WTC11 (cell line): ENCODE measurements around the gene FGF3. TPM values are rescaled to one million over a fixed set of nuclear protein-coding genes. Genes with fewer than 3 reads are reported as not detected.

Experiments
- JAZF1 ChIP-seq: fragments of 250-450 bp; sonication (Bioruptor Pico); IDR thresholded peaks from 2 replicates; pipeline ENCODE4 v1.9.0; 2021; ENCODE audit warnings: moderate library complexity, mild to moderate bottlenecking, inconsistent platforms
- MLX ChIP-seq: sonication (generic); formaldehyde crosslinking; IDR thresholded peaks from 2 replicates; pipeline ENCODE4 v1.8.1; 2023; ENCODE audit warnings: mild to moderate bottlenecking, missing genetic modification reagents, moderate library complexity
- MYBL2 ChIP-seq: sonication (generic); formaldehyde crosslinking; IDR thresholded peaks from 2 replicates; pipeline ENCODE4 v1.8.1; 2023; ENCODE audit warnings: mild to moderate bottlenecking, moderate library complexity, missing genetic modification reagents
- NFATC4 ChIP-seq: fragments of 250-450 bp; sonication (Bioruptor Pico); IDR thresholded peaks from 2 replicates; pipeline ENCODE4 v1.9.0; 2021; ENCODE audit warnings: mild to moderate bottlenecking
- NFE2L1 ChIP-seq: sonication (generic); formaldehyde crosslinking; IDR thresholded peaks from 2 replicates; pipeline ENCODE4 v1.8.1; 2023; ENCODE audit warnings: missing genetic modification reagents
- SMAD4 ChIP-seq: sonication (generic); formaldehyde crosslinking; IDR thresholded peaks from 2 replicates; pipeline ENCODE4 v1.8.0; 2022; ENCODE audit warnings: mild to moderate bottlenecking, missing genetic modification reagents
- USF1 ChIP-seq: sonication (generic); formaldehyde crosslinking; IDR thresholded peaks from 2 replicates; pipeline ENCODE4 v1.8.0; 2022; ENCODE audit warnings: mild to moderate bottlenecking, missing genetic modification reagents
- ZNF263 ChIP-seq: sonication (generic); formaldehyde crosslinking; IDR thresholded peaks from 2 replicates; pipeline ENCODE4 v1.8.1; 2022; ENCODE audit warnings: low read depth, mild to moderate bottlenecking, moderate library complexity, missing genetic modification reagents
- total RNA-seq: library from RNA; stranded (reverse); gene quantifications from 3 replicates; pipeline ENCODE4 v1.2.3, GENCODE V29; 2021
- TF ChIP-seq, protein P1 (sequence below): sonication (generic); formaldehyde crosslinking; IDR thresholded peaks from 2 replicates; pipeline ENCODE4 v1.8.1; 2022; ENCODE audit warnings: low read depth, missing genetic modification reagents, borderline replicate concordance
- TF ChIP-seq, protein P2 (sequence below): fragments of 200-600 bp; IDR thresholded peaks from 2 replicates; pipeline ENCODE4 v1.8.0; 2022; ENCODE audit warnings: antibody characterized with exemption

The FGF3 gene
- total RNA-seq, 1 experiment from 2014 or later, result not detected

- TF ChIP-seq, protein P1, sequence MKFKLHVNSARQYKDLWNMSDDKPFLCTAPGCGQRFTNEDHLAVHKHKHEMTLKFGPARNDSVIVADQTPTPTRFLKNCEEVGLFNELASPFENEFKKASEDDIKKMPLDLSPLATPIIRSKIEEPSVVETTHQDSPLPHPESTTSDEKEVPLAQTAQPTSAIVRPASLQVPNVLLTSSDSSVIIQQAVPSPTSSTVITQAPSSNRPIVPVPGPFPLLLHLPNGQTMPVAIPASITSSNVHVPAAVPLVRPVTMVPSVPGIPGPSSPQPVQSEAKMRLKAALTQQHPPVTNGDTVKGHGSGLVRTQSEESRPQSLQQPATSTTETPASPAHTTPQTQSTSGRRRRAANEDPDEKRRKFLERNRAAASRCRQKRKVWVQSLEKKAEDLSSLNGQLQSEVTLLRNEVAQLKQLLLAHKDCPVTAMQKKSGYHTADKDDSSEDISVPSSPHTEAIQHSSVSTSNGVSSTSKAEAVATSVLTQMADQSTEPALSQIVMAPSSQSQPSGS (CRISPR knock-in tag), result no peak
- TF ChIP-seq MYBL2 (CRISPR knock-in tag) (no peak), ZNF263 (CRISPR knock-in tag) (no peak), NFATC4 (CRISPR knock-in tag) (no peak), NFE2L1 (no peak), SMAD4 (CRISPR knock-in tag) (no peak), USF1 (CRISPR knock-in tag) (no peak), MLX (CRISPR knock-in tag) (no peak), JAZF1 (CRISPR knock-in tag) (no peak)
- TF ChIP-seq, protein P2, sequence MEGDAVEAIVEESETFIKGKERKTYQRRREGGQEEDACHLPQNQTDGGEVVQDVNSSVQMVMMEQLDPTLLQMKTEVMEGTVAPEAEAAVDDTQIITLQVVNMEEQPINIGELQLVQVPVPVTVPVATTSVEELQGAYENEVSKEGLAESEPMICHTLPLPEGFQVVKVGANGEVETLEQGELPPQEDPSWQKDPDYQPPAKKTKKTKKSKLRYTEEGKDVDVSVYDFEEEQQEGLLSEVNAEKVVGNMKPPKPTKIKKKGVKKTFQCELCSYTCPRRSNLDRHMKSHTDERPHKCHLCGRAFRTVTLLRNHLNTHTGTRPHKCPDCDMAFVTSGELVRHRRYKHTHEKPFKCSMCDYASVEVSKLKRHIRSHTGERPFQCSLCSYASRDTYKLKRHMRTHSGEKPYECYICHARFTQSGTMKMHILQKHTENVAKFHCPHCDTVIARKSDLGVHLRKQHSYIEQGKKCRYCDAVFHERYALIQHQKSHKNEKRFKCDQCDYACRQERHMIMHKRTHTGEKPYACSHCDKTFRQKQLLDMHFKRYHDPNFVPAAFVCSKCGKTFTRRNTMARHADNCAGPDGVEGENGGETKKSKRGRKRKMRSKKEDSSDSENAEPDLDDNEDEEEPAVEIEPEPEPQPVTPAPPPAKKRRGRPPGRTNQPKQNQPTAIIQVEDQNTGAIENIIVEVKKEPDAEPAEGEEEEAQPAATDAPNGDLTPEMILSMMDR, result no peak
- TF ChIP-seq, all 79 proteins: peak for 0
Observed at GRCh38 chr11:69760319-69760718, 58.9 kb downstream of the FGF3 start (continued).

Other genes starting within 250 kb of the FGF3 start
- 212 to 224 TPM (median 224 TPM) in 3 replicates for gene CCND1, start 178.3 kb downstream of the FGF3 start, total RNA-seq
- 20.5 to 27.5 TPM (median 20.6 TPM) in 3 replicates for gene LTO1, start 144.1 kb downstream of the FGF3 start, total RNA-seq
- 17.6 to 19.3 TPM (median 18.6 TPM) in 3 replicates for gene FGF19, start 115.4 kb downstream of the FGF3 start, total RNA-seq
- gene FGF4, start 44.1 kb downstream of the FGF3 start, total RNA-seq, result 3.2 to 5.9 TPM (median 3.3 TPM) in 3 replicates